ENCODE data around the gene TMEM116.

GRCh38 chr12:112010415-112011344, 2.3 kb downstream of the TMEM116 start:
- TF ChIP-seq EP300 (IDR thresholded peaks at IDR 0.05; ENCODE audit: borderline replicate concordance) = no peak
- no peak for TF ChIP-seq MAX (IDR thresholded peaks at IDR 0.05)
- no peak for TF ChIP-seq CEBPB (IDR thresholded peaks at IDR 0.05)
- TF ChIP-seq EGR1 (IDR thresholded peaks at IDR 0.05) = no peak
- TF ChIP-seq RAD21 (IDR thresholded peaks at IDR 0.05; ENCODE audit: low read depth) = no peak
- no peak for TF ChIP-seq YY1 (IDR thresholded peaks at IDR 0.05; ENCODE audit: low read depth)

Measured in Ishikawa (cell line).